HG03139 (cell line): ENCODE data around the gene MRPL14.

ENCODE experiments used
- ATAC-seq: cut with Tn5 transposase; IDR thresholded peaks from one replicate; pipeline ENCODE4 v1.9.1; 2021; ENCODE audit not compliant: unreplicated experiment

MRPL14 gene

DNA sequence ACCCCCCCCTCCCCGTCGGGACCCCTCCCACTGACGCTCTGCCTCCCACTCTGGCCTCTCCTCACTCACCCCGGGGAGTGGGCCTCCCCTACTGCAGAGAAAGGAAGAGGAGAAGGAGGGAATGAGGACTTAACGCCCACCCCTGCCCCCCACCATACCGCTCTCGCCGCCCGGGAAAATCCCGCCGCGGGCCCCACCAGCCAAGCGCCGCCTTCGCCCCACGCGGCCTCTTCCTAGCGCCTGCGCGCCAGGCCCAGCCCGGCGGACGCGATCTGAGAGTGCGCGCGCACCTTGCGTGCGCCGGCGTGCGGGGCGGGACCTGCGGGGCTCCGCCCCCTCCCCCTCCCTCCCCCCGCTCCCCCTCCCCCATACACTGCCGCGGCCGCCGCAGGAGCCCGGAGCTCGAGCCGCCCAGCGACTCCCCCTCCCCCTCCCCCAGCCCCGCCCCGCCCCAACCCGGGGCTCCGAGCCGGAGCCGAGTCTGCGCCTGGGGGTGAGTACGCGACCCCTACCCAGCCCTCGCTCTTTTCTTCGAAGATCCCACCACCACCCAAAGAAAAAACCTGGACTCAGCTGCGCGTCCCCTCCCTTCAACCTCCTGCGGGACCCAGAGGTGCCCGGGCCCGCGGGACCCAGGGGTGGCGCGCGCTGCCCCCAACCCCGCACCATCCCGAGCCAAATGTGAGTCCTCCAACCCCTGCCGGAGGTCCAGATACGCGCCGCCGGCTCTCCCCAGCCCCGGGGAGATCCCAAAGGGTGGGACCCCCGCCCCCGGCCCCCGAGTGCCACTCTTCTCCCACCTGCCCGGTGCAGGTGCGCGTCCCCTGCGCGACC lies at the start of gene MRPL14, which contains the start of gene TMEM63B:
Gene MRPL14 (minus strand): TSS at position 267 of the 834 bp plus-strand sequence. CDS start 10,841 bp downstream, outside the sequence.
Gene TMEM63B (plus strand): TSS at position 369 of the 834 bp plus-strand sequence. CDS start 7,031 bp downstream, outside the sequence.
- peak; percentile 47 for ATAC-seq

DNA sequence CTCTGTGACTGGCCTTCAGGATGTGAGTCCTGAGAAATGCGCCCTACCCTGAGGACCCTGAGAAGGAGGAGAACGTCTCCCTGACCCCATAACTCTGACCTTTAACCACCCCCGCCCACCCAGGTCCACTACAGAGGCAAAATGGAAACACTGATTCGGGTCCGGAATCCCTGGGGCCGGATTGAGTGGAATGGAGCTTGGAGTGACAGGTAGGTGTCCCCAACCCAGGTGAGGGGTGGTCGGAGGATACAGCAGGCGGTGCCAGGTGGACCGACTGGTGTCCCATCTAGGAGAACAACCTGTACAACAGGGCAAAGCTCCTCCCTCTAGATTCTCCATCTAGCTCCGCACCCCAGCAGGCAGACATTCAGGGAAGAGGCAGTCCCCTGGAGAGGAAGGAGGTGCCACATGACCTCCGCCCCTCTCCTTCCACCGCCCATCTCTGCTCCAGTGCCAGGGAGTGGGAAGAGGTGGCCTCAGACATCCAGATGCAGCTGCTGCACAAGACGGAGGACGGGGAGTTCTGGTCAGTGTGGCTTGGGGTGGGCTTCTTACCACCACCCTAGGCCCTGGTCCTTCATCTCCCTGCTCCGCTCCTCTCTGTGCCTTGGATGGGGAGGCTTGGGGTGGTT lies 49.0 kb upstream of the MRPL14 start:
- ATAC-seq, result no peak

DNA sequence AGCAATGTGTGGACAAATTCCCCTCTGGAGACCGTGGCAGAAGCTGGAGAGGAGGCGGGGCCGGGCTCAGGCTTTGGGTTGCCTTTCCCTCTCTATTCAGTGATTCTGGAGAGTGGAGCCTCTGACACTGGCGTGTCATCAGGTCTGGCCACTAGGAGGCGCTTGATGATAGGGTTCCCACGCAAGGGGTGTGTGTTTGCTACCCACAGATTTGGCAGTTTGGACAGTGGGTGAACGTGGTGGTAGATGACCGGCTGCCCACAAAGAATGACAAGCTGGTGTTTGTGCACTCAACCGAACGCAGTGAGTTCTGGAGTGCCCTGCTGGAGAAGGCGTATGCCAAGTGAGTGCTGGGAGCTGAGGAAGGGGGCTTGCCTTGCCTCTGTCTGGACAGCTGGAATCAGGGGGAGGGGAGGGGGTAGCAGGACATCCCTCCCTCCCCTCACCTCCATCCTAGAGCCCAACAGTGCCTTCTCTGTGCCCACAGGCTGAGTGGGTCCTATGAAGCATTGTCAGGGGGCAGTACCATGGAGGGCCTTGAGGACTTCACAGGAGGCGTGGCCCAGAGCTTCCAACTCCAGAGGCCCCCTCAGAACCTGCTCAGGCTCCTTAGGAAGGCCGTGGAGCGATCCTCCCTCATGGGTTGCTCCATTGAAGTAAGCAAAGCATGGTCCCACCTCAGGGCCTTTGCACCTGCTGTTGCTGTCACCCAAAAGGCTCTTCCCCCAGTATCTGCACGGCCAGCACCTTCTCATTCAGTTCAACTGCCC lies 45.7 kb upstream of the MRPL14 start:
- ATAC-seq, result peak; percentile 61

DNA sequence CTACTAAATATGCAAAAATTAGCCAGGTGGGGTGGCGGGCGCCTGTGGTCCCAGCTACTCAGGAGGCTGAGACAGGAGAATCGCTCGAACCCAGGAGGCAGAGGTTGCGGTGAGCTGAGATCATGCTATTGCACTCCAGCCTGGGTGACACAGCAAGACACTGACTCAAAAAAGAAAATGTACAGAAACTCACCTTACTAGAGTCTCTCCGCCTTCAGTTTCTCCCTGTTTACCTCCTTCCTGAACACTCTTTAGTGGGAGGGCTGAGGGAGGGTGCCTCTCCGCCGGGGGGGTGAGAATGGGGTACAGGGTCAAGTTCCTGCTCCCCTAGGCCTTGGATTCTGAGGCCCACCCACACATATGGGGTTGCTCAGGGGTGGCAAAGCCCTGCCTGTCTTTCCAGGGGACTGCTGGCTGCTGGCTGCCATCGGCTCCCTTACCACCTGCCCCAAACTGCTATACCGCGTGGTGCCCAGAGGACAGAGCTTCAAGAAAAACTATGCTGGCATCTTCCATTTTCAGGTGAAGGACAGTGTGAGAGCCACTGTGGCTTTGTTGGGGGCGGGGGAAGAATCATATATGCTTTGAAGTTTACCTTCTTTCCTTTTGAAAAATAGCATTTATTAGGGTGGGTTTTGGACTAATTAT lies 44.8 kb upstream of the MRPL14 start:
- no peak for ATAC-seq

DNA sequence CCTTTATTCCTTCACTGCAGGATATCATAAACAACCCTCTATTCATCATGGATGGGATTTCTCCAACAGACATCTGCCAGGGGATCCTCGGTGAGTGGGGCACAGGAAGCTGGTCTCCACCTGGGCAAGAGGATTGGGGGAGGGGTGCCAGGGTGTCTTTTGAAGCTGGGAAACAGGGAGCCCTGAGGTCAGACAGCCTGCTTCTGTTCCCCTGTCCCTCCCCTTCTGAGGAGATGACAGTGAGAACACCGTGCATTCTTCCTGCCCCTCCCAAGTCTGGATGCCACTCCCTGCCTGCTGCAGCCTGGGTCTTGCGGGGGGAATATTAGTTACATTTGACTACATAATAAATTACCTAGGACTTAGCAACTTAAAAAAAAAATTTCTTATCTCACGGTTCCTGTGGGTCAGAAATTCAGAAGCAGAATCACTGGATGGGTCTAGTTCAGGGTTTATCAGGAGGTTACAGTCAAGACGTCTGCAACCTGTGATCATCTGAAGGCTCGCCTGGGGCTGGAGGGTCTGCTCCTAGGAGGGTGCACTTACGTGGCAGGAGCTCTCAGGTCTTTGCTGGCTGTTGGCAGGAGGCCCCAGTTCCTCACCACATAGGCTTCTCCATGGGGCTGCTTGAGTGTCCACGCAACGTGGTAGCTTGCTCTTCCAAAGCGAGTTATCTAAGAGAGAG lies 42.8 kb upstream of the MRPL14 start:
- ATAC-seq, result no peak

DNA sequence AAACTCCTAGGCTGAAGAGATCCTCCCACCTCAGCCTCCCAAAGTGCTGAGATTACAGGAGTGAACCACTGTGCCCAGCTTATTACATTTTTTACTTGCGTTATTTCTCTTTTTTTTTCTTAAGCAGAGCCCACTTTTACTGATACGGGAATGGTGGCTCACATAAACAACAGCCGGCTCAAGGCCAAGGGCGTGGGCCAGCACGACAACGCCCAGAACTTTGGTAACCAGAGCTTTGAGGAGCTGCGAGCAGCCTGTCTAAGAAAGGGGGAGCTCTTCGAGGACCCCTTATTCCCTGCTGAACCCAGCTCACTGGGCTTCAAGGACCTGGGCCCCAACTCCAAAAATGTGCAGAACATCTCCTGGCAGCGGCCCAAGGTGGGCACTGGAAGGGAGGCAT lies 41.9 kb upstream of the MRPL14 start:
- ATAC-seq, result no peak

DNA sequence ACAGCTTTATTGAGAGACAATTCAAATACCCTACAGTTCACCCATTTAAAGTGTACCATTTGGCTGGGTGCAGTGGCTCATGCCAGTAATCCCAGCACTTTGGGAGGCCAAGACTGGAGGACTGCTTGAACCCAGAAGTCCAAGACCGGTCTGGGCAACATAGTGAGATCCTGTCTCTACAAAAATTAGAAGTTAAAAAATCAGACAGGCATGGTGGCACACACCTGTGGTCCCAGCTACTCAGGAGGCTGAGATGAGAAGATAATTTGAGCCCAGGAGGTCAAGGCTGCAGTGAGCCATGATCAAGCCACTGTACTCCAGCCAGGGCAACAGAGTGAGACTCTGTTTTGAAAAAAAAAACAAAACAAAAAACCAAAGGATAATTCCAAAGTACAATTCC lies 40.3 kb upstream of the MRPL14 start:
- ATAC-seq, result no peak

DNA sequence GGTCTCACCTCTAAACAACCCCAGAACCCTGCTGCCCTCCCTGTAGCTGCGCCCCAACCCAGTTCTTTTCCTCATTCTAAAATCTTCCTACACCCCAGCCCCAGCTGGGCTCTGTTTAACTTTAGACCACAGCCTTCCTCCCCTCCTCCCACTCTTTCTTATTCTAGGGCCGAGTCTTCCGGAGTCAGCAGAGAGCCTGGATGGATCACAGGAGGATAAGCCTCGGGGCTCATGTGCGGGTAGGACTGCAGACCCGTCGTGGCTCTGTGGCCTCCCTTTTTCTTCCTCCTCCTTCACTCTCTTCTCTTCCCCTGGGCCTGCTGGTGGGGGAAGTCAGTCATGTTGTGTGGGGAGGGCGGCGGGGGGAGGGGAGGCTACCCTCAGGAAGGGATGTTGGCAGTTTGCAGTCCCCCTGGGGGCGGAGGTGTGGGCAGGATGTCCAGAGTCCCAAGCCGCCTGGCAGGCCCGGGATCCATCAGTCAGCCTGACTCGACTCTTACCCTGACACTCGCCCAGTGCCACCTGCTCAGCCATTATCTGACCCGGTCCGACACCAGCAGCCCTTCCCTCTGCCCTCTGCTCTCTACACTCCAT lies 39.4 kb upstream of the MRPL14 start:
- no peak for ATAC-seq

DNA sequence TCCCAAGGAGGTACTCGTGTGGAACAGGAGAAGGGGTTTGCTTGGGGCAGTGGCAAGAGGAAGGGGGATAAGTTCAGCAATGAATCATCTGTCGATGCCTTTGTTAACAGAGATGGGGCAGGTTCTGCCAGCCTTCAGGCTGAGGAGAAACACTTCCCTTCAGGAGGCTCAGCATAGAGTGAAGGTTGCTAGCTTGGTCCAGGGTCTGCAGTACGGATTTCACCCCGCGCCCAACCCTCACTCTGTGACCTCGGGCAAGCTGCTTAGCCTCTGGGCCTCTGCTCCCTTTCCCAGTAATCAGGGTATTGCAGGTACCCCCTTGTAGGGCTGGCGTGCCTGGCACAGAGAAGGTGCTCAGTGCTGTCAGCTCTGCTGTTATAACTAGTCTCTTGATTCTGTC lies 38.9 kb upstream of the MRPL14 start:
- no peak for ATAC-seq

DNA sequence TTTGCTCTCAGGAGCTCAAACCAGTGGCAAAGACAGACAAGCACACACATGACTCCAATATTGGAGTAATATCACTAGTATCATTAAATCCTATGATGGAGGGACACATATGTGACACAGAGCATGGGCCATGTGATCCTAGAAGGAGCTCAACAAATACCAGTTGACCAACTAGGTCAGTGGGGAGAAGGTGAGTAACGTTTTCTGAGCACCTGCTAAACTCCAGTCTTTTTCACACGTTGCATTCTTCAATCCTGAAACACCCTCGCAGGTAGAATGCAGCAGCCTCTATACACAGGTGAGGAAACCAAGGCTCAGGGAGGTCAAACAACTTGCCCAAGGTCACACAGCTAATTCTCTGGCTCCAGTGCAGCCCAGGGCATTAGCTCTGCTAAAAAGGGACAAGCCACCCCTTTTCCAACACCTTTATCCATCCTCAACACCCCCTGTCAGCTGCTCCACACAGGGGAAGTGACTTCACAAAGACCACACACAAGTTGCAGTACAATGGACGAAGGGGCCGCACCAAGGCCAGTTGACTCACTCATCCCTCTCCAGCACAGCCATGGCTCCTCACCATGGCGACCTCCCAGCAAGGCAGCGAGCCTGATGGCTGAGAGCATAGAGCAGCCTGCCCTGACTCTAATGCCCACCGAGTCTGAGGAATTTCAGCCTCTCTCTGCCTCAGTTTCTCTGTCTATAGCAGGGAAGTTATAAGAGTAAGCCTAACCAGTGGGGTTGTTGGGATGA lies 35.8 kb upstream of the MRPL14 start:
- ATAC-seq, result no peak

DNA sequence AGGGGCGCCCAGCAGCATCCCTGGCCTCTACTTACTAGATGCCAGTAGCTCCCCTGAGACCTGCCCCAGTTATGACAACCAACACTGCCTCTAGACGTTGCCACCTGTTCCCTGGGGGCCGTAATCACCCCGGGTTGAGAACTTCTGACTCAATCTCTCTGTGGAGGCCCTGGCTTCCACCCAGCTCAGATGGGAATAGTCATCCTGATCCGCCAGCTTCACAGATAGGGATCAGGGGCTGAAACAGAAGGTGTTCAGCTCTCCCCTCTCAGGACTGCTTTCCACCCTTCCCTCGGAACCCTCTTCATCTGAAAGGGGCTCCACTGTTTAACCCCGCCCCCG lies 34.7 kb upstream of the MRPL14 start:
- no peak for ATAC-seq

DNA sequence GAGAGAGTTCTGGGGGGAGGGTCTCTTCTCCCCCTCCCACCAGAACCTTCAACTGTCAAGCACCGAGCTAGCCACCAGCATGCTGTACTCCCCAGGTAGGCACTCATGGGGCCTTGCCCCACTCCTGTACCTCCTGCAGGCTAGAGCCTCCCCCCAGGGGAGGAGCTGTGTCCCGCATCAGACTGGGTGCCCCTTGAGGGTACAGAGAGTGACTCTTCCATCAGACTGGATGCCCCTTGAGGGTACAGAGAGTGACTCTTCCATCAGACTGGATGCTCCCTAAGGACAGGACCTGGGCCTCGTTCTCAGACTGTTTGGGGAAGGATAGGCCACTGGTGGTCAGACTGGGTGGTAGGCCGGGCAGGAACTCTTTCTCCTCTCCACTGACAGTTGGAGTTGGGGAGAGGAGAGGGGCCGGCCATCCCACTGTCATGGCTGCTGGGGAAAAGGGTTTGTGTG lies 31.5 kb upstream of the MRPL14 start, which contains the start of gene CAPN11:
Gene CAPN11 (plus strand): TSS at position 51 of the 459 bp plus-strand sequence. CDS start 29 bp downstream, at position 80.
- ATAC-seq, result no peak

DNA sequence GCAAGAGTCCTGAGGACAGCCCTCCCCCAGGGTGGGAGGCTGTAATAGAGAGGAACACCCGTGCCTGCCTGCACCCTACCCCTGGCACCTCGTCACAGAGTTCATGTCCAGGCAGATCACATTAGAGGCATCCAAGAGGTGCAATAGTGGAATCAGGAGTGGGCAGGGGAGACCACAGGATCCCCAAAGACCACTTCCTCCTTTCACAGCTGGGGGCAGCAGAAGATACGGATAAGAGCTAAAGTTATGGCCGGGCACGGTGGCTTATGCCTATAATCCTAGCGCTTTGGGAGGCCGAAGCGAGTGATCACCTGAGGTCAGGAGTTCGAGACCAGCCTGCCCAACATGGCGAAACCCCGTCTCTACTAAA lies 29.9 kb upstream of the MRPL14 start:
- no peak for ATAC-seq

DNA sequence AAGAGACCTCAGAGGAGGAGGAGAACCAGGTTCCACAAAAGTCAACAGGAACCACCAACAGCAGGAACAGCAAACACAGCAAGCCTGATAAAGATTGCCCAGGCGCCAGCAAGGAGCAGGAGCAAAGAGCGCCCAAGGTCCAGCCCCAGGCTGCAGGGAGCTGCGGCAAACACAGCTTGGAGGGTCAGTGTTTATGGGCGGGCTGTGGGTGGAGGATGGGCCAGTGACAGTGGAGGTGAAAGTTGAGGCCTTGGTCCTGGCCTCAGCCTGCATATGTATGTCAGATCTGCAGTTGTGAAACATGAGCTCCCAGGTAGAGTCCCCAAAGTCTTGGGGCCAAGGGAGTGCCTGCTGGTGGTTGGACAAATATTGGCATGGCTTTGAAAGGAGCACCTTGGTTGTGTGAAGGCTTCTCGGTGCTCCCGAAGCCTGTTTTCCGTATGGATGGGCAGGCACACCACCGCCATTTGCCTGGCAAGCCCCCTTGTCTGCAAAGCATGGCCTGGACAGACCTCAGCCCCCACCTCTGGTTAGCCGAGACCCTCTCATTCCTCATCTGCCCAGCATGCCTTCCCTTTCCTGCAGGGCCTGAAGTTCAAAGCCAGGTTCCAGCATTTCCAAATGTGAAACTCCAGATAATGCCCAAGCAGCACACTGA lies 29.4 kb upstream of the MRPL14 start:
- ATAC-seq, result no peak

DNA sequence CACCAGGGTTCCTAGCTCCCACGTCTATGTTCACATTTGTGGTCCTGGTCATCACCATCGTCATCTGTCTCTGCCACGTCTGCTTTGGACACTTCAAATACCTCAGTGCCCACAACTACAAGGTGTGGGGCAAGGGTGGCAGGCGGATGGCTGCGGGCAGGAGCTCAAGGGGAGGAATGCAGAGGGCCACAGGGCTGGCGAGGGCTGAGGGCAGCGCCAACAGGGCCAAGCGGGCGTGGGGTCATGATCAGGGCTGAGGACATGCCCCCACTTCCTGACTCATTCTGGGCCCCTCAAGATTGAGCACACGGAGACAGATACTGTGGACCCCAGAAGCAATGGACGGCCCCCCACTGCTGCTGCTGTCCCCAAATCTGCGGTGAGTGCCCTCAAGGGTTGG lies 26.8 kb upstream of the MRPL14 start:
- ATAC-seq, result no peak

DNA sequence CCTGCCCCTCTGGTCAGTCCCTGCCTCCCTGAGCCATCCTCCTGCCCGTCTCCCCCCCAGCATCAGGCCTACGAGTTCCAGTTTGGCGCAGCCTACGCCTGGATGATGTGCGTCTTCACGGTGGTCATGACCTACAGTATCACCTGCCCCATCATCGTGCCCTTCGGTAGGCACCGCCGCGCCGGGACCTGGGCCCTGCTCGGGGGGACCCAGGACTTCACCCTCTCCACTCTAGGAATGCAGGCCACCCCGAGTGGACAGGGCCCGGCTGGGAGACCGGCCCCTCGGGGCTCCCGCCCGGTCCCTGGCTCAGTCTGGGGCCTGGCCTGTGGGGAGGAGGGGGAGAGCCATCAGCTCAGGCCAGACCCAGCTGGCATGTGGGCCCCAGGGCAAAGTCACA lies 25.3 kb upstream of the MRPL14 start:
- ATAC-seq, result no peak

DNA sequence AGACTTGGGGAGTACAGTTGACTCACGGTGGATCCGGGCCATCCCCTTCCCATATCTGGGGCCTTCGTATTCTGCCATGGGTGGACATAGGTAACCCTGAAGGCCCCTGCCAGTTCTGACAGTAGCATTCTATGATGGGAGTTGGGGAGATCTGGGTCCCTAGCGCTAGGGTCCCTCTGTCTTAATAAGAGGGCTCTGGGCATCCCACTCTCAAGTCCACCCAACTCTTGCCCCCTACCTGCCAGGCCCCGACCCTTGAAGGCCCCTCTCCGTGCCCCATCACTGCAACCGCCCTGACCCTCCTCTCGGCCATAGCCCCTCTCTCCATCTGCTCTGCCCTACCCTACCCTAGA lies 24.8 kb upstream of the MRPL14 start:
- ATAC-seq, result no peak

DNA sequence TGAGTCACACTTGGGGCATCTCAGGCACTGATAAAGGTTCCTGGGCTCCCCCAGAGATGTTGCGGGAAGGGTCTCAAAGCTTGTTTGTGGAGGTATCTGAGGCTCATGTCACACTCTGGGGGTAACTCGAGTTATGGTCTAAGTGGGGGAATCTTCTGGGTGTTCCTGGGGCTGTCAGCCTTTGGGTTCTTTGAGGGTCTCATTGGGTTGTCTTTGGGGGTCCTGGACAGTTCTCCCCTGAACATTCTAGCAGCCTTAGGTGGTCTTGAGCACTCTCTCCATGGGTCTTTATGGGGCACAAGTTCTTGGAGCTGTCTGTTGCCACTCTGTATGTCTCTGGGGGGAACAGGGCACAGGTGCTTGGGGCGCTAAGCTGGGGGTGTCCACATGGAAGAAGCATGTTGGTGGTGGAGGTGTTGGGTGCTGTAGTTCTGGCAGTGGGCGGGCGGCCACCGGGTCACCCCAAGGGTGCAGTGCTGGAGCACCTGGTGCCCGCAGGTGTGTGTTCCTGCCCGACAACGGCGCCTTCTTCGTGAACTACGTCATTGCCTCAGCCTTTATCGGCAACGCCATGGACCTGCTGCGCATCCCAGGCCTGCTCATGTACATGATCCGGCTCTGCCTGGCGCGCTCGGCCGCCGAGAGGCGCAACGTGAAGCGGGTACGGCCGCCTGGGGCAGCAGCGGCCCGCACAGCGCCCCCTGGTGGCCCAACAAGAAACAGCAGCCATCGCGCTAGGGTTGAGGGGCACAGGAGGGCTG lies 24.3 kb upstream of the MRPL14 start:
- ATAC-seq, result no peak
